Activated naive CD4-positive, alpha-beta T cell treated with Interleukin-2 at 50 U/mL for 16 hours (primary cell): Measurements from ENCODE around the gene GIGYF2.

Experiments used
- DNase-seq: peaks from one replicate; pipeline ENCODE4 v3.0.0-alpha.2; 2020

Gene GIGYF2

GRCh38 chr2:232870018-232870765, 173.1 kb downstream of the GIGYF2 start, which contains the start of gene SNORC:
Gene SNORC, plus strand, starts transcription at chr2:232870264. Its CDS starts 78 bp downstream, at chr2:232870342.
- DNase-seq, result no peak

- DNase-seq, result no peak
Observed at GRCh38 chr2:232870766-232871371, 173.7 kb downstream of the GIGYF2 start.

- no peak for DNase-seq
Observed at GRCh38 chr2:232871418-232871834, 174.3 kb downstream of the GIGYF2 start.

- no peak for DNase-seq
Observed at GRCh38 chr2:232871835-232872736, 175.0 kb downstream of the GIGYF2 start.

GRCh38 chr2:232872826-232873225, 175.7 kb downstream of the GIGYF2 start:
- DNase-seq, result no peak

- no peak for DNase-seq
Observed at GRCh38 chr2:232873292-232873908, 176.3 kb downstream of the GIGYF2 start.

- DNase-seq, result no peak
Observed at GRCh38 chr2:232873909-232874641, 176.9 kb downstream of the GIGYF2 start.

- no peak for DNase-seq
Observed at GRCh38 chr2:232874677-232875223, 177.6 kb downstream of the GIGYF2 start.

- DNase-seq, result no peak
Observed at GRCh38 chr2:232875256-232876121, 178.4 kb downstream of the GIGYF2 start.

GRCh38 chr2:232876161-232876977, 179.2 kb downstream of the GIGYF2 start:
- peak; percentile 17 for DNase-seq

GRCh38 chr2:232876978-232877441, 179.9 kb downstream of the GIGYF2 start:
- DNase-seq, result no peak

- no peak for DNase-seq
Observed at GRCh38 chr2:232877940-232878511, 180.9 kb downstream of the GIGYF2 start.

- DNase-seq, result no peak
Observed at GRCh38 chr2:232878855-232879617, 181.9 kb downstream of the GIGYF2 start.

- DNase-seq, result no peak
Observed at GRCh38 chr2:232879618-232880494, 182.7 kb downstream of the GIGYF2 start.

- DNase-seq, result no peak
Observed at GRCh38 chr2:232880764-232881351, 183.7 kb downstream of the GIGYF2 start.

- DNase-seq, result no peak
Observed at GRCh38 chr2:232882085-232882484, 185.0 kb downstream of the GIGYF2 start.

- DNase-seq, result no peak
Observed at GRCh38 chr2:232882505-232883115, 185.5 kb downstream of the GIGYF2 start.
